A673 (cell line): ENCODE results near the gene GREB1L. TPM values are rescaled to one million over a fixed set of nuclear protein-coding genes. Genes with fewer than 3 reads are reported as not detected.
"Not testable (repeated sequence)": the region's sequence is repeated elsewhere in the genome, so short reads cannot be mapped to it uniquely, and the experiment has no call there.

Experiments used
- BruUV-seq: library from RNA; stranded (reverse); fragments of 400-500 nt; replicated peaks from 2 replicates; lab custom pipeline; 2021; lab: Mats Ljungman, UMichigan
- CTCF ChIA-PET: fragments of 300-600 bp; sonication (Branson Sonifier 250); formaldehyde crosslinking; loops from one replicate; lab custom pipeline; 2022; ENCODE audit warnings: antibody characterized with exemption; lab: Charles Lee
- POLR2A ChIA-PET: fragments of 300-600 bp; sonication (Branson Sonifier 250); formaldehyde crosslinking; loops from one replicate; lab custom pipeline; 2022; ENCODE audit warnings: antibody characterized with exemption; ENCODE audit not compliant: low non-redundant PET; lab: Charles Lee
- DNase-seq: peaks from one replicate; pipeline ENCODE4 v3.0.0-alpha.2; 2015; ENCODE audit warnings: low spot score
- H3K27ac ChIP-seq: fragments of 200-600 bp; sonication (generic); 2 replicates; pipeline ENCODE4 v1.5.1; 2016; ENCODE audit warnings: mixed run types, low read depth, mild to moderate bottlenecking, mixed read lengths, antibody characterized with exemption, low read length; ENCODE audit not compliant: poor library complexity, severe bottlenecking
- H3K27me3 ChIP-seq: fragments of 200-600 bp; sonication (generic); replicated peaks from 2 replicates; pipeline ENCODE4 v1.6.1; 2017; ENCODE audit warnings: mixed run types, low read depth, mild to moderate bottlenecking, mixed read lengths, antibody characterized with exemption, low read length; ENCODE audit not compliant: insufficient read depth, poor library complexity
- H3K36me3 ChIP-seq: fragments of 200-600 bp; sonication (generic); 2 replicates; pipeline ENCODE4 v1.6.1; 2016; ENCODE audit warnings: mixed run types, mild to moderate bottlenecking, mixed read lengths, antibody characterized with exemption, low read length; ENCODE audit not compliant: insufficient read depth, poor library complexity, severe bottlenecking
- H3K4me1 ChIP-seq: fragments of 200-600 bp; sonication (generic); 2 replicates; pipeline ENCODE4 v1.6.1; 2017; ENCODE audit warnings: mixed run types, mild to moderate bottlenecking, mixed read lengths, antibody characterized with exemption, low read length; ENCODE audit not compliant: insufficient read depth, poor library complexity, severe bottlenecking
- H3K4me3 ChIP-seq: fragments of 200-600 bp; sonication (generic); 2 replicates; pipeline ENCODE4 v1.5.1; 2016; ENCODE audit warnings: low read depth, mixed run types, mild to moderate bottlenecking, mixed read lengths, low read length; ENCODE audit not compliant: poor library complexity, severe bottlenecking
- H3K9me3 ChIP-seq: fragments of 200-600 bp; sonication (generic); 2 replicates; pipeline ENCODE4 v1.6.1; 2016; ENCODE audit warnings: mixed run types, low read depth, mild to moderate bottlenecking, mixed read lengths, antibody characterized with exemption, low read length; ENCODE audit not compliant: poor library complexity, severe bottlenecking
- EZH2 ChIP-seq: fragments of 200-600 bp; sonication (generic); IDR thresholded peaks from 2 replicates; pipeline ENCODE4 v1.6.1; 2017; ENCODE audit warnings: borderline replicate concordance, low read depth, mild to moderate bottlenecking, mixed read lengths, antibody characterized with exemption, low read length; ENCODE audit not compliant: poor library complexity, severe bottlenecking
- intact Hi-C: fragments of 100-400 bp; cut with micrococcal nuclease; formaldehyde crosslinking; loops from one replicate; pipeline ENCODE4 v1.10.0; 2022; ENCODE audit not compliant: unreplicated experiment
- total RNA-seq: library from RNA; stranded (reverse); gene quantifications from 2 replicates; pipeline ENCODE4 v1.2.3, GENCODE V29; 2021
- TF ChIP-seq, protein P1 (sequence below): fragments of 300-800, 200-600 bp; sonication (generic); conservative IDR thresholded peaks from 2 replicates; pipeline ENCODE4 v1.5.1; 2017; ENCODE audit warnings: low read depth, mild to moderate bottlenecking, antibody characterized with exemption, low read length, moderate library complexity, mixed read lengths

Gene GREB1L
- total RNA-seq, 1 experiment from 2014 or later, result 0.04 TPM

DNA sequence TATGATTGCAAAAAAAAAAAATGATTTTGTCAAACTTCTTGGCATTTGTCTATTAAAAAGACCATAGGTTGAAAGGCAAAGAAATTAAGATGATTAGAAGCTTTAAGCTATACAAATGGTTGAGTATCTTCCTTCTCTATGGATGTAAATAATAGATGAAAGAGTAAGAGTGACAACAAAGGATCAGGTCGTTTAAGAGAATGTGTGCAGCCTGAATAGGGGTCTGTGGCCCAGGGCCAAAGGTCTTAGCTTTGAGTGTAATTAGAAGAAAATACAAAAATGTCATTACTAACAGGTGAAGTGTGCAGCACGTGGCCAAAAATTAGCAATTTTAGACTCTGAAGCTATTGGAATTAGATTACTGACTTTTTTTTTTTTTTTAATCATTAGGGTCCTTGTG is 122.4 kb downstream of the GREB1L start:
- no peaks in the 10 kb centered on the region for H3K9me3 ChIP-seq
- H3K4me1 ChIP-seq, result peaks cover 7% of the 10 kb centered on the region
- H3K27ac ChIP-seq, result no peak overlapping the region
- ChIA-PET POLR2A (no interaction called here), CTCF (no interaction called here)
- intact Hi-C loops, result no loop called here
- TF ChIP-seq EZH2, result no peak
- TF ChIP-seq, protein P1, sequence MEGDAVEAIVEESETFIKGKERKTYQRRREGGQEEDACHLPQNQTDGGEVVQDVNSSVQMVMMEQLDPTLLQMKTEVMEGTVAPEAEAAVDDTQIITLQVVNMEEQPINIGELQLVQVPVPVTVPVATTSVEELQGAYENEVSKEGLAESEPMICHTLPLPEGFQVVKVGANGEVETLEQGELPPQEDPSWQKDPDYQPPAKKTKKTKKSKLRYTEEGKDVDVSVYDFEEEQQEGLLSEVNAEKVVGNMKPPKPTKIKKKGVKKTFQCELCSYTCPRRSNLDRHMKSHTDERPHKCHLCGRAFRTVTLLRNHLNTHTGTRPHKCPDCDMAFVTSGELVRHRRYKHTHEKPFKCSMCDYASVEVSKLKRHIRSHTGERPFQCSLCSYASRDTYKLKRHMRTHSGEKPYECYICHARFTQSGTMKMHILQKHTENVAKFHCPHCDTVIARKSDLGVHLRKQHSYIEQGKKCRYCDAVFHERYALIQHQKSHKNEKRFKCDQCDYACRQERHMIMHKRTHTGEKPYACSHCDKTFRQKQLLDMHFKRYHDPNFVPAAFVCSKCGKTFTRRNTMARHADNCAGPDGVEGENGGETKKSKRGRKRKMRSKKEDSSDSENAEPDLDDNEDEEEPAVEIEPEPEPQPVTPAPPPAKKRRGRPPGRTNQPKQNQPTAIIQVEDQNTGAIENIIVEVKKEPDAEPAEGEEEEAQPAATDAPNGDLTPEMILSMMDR, result no peak
- DNase-seq, result no peak
- no peaks in the 10 kb centered on the region for H3K27me3 ChIP-seq
- BruUV-seq, result no TSS peak
- H3K36me3 ChIP-seq, result no peaks in the 10 kb centered on the region
- no peak overlapping the region for H3K4me3 ChIP-seq

DNA sequence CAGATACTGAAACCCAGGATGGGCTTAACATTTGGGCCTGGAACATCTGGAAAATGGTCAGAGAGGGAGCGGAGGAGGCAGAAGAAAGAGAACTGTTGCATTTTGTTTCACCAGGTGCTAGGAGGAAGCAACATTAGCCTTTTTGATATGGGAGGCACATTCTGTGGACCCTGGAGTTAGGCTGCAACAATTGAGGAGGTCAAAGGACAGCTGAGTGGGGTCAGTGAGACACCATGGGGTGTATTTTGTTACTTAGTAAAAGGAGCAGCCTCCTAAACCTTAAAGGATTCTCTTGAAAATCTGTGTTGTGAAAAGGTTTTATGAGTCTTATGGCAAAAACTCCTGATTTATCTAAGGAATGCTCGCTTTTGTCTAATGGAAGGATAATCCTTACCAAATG is 124.9 kb downstream of the GREB1L start:
- Histone ChIP-seq H3K27me3 (no peaks in the 10 kb centered on the region), H3K4me1 (peaks cover 7% of the 10 kb centered on the region), H3K36me3 (no peaks in the 10 kb centered on the region), H3K4me3 (no peak overlapping the region), H3K9me3 (no peaks in the 10 kb centered on the region), H3K27ac (no peak overlapping the region)
- no peak for TF ChIP-seq EZH2
- TF ChIP-seq, protein P1, result no peak
- no TSS peak for BruUV-seq
- no peak for DNase-seq
- ChIA-PET CTCF (no interaction called here), POLR2A (no interaction called here)
- intact Hi-C loops, result no loop called here

DNA sequence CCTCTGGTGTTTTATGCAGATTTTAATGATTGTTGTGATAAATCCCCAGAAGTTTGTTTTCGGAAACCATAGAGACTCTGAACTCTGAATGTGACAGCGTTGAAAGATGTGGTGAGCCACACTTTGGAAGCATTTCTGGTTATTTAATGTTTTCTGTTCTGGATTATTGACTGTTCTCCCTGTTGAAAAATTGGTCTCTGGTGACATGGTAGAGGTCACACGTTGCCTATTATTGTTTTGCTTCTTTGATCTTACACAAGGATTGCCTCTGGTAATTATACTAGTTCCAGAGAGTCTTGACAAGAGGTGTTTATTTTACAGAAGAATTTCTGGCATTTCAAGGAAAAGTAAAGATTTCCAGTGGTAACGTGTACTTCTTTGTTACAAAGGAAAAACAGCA is 127.1 kb downstream of the GREB1L start:
- no peaks in the 10 kb centered on the region for H3K36me3 ChIP-seq
- POLR2A ChIA-PET, result no interaction called here
- TF ChIP-seq EZH2, result no peak
- TF ChIP-seq, protein P1, result no peak
- H3K4me1 ChIP-seq, result no peaks in the 10 kb centered on the region
- H3K4me3 ChIP-seq, result no peak overlapping the region
- no peaks in the 10 kb centered on the region for H3K27me3 ChIP-seq
- no TSS peak for BruUV-seq
- intact Hi-C loops, result no loop called here
- H3K27ac ChIP-seq, result no peak overlapping the region
- CTCF ChIA-PET, result no interaction called here
- H3K9me3 ChIP-seq, result no peaks in the 10 kb centered on the region
- DNase-seq, result no peak

DNA sequence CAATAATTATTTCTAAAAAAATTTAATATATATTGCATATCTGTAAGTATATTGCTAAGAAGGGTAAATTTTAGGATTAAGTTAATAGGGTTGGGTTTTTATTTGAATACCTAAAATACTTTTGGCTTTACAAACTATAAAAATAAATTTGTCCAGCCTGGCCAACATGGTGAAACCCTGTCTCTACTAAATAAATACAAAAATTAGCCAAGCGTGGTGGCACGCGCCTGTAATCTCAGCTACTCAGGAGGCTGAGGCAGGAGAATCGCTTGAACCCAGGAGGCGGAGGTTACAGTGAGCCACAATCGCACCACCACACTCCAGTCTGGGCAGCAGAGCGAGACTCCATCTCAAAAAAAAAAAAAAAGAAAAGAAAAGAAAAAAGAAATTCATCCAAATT is 127.6 kb downstream of the GREB1L start:
- H3K27ac ChIP-seq, DNase-seq, CTCF ChIA-PET, POLR2A ChIA-PET, intact Hi-C loops, H3K4me3 ChIP-seq, H3K36me3 ChIP-seq, H3K27me3 ChIP-seq, BruUV-seq, H3K4me1 ChIP-seq, H3K9me3 ChIP-seq: not testable (repeated sequence)
